NCI-H526 treated with DMSO at 0.1 percent for 48 hours (cell line): ENCODE measurements around the gene TRIM4.
"Not testable (repeated sequence)": the region's sequence is repeated elsewhere in the genome, so short reads cannot be mapped to it uniquely, and the experiment has no call there.

Experiments used
- DNase-seq: peaks from one replicate; lab custom pipeline; 2025; lab: John Stamatoyannopoulos, UW

The TRIM4 gene, protein sequence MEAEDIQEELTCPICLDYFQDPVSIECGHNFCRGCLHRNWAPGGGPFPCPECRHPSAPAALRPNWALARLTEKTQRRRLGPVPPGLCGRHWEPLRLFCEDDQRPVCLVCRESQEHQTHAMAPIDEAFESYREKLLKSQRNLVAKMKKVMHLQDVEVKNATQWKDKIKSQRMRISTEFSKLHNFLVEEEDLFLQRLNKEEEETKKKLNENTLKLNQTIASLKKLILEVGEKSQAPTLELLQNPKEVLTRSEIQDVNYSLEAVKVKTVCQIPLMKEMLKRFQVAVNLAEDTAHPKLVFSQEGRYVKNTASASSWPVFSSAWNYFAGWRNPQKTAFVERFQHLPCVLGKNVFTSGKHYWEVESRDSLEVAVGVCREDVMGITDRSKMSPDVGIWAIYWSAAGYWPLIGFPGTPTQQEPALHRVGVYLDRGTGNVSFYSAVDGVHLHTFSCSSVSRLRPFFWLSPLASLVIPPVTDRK

GRCh38 chr7:99918959-99919813, at the start of gene TRIM4:
Gene TRIM4 (minus strand): TSS chr7:99919530. CDS start chr7:99919401, 129 bp downstream.
- DNase-seq, result peak; percentile 91

GRCh38 chr7:99958564-99959227, 39.4 kb upstream of the TRIM4 start:
- no peak for DNase-seq

GRCh38 chr7:99955247-99955646, 35.9 kb upstream of the TRIM4 start:
- no peak for DNase-seq

- DNase-seq, result not testable (repeated sequence)
Measured at GRCh38 chr7:99954643-99955042, 35.3 kb upstream of the TRIM4 start.

DNA sequence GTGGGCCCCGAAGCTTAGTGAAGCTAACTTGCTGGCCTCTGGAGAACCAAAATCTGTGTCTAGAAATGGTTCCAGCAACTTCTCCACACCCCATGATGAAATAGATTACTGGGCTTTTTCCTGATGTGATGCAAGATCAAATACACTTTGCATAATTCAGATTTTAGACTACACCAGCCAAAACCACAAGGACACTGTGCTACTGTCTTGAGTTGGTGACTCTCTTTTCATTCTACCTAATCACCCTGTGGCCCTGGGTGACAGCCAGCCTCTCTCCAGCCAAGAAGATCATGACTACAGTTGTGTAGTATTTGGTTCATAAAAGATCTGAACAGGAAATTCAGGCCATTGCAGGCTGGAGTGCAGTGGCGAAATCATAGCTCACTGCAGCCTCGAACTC, 34.3 kb upstream of the TRIM4 start:
- no peak for DNase-seq

- DNase-seq, result not testable (repeated sequence)
Measured at GRCh38 chr7:99952649-99953048, 33.3 kb upstream of the TRIM4 start.

- not testable (repeated sequence) for DNase-seq
Measured at GRCh38 chr7:99950819-99951218, 31.5 kb upstream of the TRIM4 start.

DNA sequence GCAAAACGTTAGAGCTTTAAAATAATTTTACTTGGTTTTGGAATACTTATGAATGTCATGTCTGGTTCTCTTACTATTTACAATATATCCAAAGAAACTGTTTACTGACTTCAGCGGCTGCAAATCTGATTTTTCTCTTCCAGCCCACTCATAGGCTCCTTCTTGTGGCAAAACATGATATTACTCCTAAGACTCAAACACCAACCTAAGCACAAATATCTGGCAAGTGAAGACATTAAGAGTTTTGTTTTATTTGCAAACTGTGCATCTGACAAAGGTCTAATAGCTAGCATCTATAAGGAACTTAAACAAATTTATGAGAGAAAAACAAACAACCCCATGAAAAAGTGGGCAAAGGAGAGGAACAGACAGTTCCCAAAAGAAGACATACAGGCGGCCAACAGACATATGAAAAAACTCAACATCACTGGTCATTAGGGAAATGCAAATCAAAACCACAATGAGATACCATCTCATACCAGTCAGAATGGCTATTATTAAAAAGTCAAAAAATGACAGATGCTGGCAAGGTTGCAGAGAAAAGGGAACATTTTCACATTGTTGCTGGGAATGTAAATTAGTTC, 30.4 kb upstream of the TRIM4 start:
- DNase-seq, result peak; percentile 87

DNA sequence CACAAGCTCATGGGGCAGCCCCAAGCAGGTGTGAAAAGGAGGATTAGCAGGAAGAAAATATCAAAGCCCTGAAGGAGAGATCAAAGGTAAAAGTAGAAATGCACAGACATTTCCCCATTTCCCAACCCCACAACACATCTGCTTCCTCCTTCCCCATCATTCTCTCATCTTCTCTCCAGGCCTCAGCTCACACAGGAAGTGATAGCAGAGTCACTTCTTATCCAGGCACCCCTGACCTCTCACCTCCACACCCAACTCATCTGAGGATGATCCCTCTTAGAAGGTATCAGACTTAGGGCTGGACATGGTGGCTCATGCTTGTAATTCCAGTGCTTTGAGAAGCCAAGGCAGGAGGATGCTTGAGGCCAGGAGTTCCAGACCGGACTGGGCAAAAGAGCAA, 28.3 kb upstream of the TRIM4 start:
- no peak for DNase-seq

DNA sequence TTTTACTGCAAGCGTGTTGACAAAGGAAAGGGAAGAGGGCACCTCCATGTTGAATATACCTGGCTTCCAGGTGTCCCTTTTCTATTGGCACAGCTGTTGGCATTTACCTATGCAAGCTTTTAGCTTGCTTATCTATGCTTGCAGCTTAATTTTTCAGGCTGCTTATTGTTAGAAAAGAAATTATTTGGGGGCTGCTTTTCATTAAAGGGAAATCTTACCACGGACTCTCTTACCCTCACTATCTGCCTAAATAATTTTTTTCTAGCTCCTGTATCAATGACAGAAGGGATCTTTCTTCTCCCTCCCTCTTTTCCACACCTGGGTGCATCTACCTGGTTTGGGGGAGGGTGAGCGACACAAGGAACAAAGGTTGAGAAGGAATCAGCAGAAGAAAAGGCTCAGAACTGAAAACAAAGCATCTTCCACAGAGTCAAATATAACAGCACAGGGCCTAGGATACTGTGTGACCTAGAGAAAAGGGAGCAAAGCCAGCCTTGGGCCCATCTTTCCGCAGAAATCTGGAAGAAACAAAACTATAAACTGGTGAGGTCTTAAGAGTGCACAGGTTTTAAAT, 25.3 kb upstream of the TRIM4 start:
- peak; percentile 98 for DNase-seq

DNA sequence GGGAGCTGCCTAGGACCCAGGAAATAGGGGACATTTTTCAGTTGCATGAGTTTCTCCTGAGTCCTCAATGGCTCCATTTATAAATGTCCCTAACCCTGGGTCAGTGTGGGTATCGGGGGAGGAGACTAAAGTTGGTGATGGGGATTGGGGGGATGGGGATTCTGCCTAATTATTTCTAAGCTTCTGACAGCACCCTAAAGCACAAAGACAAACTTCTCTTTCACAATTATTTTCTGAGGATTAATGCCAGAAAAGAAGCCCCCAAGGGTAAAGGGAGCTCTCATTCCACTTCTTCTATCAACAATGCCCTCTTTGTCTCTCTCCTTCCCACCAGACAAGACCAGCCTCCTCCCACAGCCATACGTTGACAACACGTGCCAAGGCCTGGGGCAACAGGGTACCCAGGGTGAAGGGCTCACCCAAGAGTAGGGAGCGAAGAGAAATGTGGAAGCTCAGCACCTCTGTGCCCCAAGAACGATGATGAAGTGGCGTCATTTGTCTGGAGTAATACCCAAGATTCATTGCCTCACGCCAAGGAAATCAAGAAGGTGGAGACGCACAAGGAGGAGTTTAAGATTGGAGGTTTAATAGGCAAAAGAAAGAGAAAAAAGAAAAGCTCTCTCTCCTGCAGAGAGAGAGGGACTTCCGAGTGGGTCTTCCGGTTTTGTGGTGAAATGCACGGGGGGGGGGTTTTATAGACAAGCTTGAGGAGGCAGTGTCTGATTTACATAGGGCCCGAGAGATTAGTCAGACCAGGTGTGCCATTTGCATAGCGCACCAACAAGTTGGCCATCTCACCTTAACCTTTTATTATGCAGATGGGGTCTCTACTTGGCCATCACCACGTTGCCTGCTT, 24.5 kb upstream of the TRIM4 start:
- peak; percentile 99 for DNase-seq

DNA sequence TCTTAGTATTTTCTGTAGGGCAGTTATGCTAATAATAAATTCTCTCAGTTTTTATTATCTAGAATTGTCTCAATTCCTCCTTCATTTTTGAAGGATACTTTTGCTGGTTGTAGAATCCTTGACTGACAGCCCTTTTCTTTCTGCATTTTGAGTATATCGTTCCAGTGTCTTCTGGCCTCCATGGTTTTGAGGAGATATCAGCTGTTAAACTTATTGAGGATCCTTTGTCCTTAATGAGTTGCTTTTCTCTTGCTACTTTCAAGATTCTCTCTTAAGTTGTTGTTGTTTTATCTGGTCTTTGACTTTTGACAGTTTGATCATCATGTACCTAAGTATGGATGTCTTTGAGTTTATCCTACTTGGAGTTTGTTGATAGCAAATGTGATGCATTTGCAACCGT, 19.0 kb upstream of the TRIM4 start:
- no peak for DNase-seq

GRCh38 chr7:99935009-99935408, 15.7 kb upstream of the TRIM4 start:
- DNase-seq, result not testable (repeated sequence)

DNA sequence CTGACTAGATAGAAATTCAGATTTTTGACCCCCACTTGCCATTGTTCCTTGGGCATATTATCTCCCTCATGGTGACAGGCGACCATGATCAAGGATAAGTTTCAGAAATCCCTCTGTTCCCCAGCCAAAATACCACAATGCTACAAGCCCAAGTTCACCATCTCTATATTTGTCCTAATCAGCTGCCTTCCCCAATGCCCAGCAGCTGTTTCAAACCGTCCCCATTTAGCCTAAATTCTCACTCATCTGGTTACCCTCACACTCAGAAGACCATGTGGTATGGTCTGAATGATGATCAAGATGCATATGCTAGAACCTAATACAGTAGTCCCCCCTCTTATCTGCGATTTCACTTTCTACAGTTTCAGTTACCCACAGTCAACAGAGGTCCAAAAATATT, 11.0 kb upstream of the TRIM4 start:
- DNase-seq, result no peak

DNA sequence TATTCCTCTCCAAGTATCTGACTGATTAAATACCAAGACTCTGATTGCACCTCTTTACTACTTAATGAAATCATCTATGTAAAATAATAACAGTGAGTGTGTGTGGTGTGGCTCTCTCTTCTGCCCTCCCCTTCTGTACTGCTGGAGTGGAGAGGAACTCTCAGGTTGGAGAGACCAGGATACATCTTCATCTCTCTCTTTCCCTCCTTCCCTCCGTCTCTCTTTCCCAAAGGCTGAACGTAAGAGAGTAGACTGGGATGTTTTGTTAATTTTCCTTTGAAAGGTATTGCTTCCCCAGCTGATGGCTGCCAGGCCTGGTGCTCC, 10.4 kb upstream of the TRIM4 start:
- DNase-seq, result no peak

DNA sequence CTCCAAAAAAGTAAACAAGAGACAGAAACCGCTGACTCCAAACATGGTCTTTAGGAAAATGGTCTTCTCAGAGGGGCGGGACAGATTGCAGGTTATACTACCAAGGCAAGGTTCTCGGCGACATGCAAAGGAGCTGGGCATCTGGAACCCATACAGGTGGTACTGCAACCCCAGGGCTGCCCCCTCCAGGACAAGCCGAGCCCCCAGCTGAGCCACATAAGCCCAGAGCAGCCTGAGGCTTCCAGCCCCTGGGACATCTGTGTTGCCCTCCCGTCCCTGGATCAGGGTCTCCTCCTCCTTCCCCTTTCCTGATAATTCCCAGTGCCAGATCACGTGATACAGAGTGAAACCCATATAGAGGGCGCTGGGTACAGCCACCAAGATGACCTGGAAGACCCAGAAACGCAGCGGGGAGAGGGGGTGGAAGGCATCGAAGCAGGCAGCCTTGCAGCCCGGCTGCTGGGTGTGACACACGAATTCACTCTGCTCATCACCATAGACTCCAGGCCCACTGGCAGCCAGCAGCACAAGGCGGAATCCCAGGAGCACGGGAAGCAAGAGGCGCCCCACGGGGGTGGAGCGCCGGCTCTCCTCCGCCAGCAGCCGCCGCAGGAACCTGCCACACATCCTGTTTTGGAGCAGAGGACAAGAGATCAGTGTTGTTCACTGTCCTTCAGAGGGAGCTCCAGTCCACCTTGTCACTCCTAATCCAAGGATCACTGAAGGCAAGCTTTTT, 9.8 kb upstream of the TRIM4 start, which contains the start of gene GJC3:
GJC3 (minus strand) TSS at position 627 of the 736 bp plus-strand sequence; CDS start at position 627, 0 bp downstream.
- DNase-seq, result peak; percentile 92

DNA sequence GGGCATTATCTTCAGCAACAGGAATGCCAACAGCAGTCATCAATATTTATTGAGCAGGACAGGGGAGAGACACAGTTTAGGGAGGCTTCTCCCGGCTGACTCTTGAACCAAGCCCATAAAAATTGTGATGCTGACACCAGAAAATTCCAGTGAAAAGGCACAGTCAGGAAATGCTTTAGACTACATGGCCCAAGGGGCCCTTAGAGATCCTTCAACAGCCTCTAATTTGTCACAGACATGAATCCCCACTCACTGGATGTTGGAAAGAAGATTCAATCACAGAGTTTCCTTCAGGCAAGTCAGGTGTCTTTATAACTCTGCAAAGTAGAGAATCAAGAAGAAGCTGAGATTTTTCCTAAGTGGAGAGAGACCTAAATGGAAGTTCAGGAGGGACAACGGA, 8.9 kb upstream of the TRIM4 start:
- no peak for DNase-seq

DNA sequence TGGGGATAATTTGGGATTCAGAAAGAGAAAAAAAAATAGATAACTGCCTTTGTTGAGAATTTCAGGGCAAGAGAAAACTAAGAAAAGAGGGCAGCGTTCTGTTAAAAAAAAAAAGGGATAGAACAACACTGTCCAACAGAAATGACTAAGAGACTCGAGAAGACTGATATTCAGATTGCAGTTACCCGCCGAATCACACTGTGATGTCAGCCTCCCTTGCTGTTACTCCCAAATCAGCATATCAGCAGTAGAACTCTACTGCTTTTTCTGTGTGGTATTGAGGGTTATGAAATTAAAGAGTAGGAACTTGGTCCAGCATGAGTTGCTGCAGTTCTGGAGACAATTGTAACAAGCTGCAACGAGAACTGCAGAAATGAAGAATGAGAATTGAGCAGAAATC, 8.2 kb upstream of the TRIM4 start:
- DNase-seq, result no peak

GRCh38 chr7:99926321-99926720, 7.0 kb upstream of the TRIM4 start:
- no peak for DNase-seq

GRCh38 chr7:99923200-99923599, 3.9 kb upstream of the TRIM4 start:
- no peak for DNase-seq
